ENCODE results near the gene TMEM141.

DNA sequence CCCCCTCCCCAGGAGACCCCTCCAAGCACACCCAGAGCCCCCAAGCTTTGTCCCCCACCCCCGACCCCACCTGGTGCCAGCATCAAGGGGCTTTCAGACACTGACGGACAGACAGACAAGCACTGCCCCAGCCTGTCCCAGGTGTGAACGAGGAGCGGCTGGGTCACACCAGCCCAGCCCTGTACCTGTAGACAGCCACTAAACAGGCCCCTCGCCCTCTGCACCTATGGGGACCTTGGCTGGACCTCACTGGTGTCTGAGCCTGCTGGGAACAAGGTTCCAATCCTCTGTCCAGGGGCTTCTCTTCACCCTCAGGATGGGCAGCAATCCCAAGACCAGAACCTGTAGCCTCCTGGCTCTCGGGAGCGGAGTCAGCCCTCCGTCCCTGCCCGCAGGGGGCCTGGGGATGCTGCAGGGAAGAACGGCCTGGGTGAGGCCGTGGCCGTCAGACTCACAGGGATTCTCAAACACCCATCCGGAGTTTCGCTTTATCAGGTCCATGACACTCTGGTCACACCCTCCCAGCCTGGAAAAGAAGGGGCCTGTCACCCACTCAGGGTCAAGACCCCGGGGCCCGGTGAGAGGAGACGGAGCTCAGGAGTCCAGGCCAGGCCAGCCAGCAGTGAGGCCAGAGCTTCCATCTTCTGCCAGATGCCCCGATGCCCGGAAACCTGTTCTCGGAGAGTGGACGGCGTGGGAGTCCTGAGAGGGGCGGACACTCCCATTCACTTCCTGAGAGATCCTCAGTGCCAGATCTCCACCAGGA, 45.6 kb upstream of the TMEM141 start:
- TF ChIP-seq, protein P1, sequence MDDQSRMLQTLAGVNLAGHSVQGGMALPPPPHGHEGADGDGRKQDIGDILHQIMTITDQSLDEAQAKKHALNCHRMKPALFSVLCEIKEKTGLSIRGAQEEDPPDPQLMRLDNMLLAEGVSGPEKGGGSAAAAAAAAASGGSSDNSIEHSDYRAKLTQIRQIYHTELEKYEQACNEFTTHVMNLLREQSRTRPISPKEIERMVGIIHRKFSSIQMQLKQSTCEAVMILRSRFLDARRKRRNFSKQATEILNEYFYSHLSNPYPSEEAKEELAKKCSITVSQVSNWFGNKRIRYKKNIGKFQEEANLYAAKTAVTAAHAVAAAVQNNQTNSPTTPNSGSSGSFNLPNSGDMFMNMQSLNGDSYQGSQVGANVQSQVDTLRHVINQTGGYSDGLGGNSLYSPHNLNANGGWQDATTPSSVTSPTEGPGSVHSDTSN (IDR thresholded peaks at IDR 0.05): no peak
- TF ChIP-seq, protein P2, sequence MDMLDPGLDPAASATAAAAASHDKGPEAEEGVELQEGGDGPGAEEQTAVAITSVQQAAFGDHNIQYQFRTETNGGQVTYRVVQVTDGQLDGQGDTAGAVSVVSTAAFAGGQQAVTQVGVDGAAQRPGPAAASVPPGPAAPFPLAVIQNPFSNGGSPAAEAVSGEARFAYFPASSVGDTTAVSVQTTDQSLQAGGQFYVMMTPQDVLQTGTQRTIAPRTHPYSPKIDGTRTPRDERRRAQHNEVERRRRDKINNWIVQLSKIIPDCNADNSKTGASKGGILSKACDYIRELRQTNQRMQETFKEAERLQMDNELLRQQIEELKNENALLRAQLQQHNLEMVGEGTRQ (IDR thresholded peaks at IDR 0.05; ENCODE audit: borderline replicate concordance, low read depth, low read length): no peak
- TF ChIP-seq, protein P3, sequence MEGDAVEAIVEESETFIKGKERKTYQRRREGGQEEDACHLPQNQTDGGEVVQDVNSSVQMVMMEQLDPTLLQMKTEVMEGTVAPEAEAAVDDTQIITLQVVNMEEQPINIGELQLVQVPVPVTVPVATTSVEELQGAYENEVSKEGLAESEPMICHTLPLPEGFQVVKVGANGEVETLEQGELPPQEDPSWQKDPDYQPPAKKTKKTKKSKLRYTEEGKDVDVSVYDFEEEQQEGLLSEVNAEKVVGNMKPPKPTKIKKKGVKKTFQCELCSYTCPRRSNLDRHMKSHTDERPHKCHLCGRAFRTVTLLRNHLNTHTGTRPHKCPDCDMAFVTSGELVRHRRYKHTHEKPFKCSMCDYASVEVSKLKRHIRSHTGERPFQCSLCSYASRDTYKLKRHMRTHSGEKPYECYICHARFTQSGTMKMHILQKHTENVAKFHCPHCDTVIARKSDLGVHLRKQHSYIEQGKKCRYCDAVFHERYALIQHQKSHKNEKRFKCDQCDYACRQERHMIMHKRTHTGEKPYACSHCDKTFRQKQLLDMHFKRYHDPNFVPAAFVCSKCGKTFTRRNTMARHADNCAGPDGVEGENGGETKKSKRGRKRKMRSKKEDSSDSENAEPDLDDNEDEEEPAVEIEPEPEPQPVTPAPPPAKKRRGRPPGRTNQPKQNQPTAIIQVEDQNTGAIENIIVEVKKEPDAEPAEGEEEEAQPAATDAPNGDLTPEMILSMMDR (IDR thresholded peaks at IDR 0.05): no peak
- TF ChIP-seq POLR2AphosphoS5 (IDR thresholded peaks at IDR 0.05; ENCODE audit: low read depth, low read length): no peak
- TF ChIP-seq, protein P4, sequence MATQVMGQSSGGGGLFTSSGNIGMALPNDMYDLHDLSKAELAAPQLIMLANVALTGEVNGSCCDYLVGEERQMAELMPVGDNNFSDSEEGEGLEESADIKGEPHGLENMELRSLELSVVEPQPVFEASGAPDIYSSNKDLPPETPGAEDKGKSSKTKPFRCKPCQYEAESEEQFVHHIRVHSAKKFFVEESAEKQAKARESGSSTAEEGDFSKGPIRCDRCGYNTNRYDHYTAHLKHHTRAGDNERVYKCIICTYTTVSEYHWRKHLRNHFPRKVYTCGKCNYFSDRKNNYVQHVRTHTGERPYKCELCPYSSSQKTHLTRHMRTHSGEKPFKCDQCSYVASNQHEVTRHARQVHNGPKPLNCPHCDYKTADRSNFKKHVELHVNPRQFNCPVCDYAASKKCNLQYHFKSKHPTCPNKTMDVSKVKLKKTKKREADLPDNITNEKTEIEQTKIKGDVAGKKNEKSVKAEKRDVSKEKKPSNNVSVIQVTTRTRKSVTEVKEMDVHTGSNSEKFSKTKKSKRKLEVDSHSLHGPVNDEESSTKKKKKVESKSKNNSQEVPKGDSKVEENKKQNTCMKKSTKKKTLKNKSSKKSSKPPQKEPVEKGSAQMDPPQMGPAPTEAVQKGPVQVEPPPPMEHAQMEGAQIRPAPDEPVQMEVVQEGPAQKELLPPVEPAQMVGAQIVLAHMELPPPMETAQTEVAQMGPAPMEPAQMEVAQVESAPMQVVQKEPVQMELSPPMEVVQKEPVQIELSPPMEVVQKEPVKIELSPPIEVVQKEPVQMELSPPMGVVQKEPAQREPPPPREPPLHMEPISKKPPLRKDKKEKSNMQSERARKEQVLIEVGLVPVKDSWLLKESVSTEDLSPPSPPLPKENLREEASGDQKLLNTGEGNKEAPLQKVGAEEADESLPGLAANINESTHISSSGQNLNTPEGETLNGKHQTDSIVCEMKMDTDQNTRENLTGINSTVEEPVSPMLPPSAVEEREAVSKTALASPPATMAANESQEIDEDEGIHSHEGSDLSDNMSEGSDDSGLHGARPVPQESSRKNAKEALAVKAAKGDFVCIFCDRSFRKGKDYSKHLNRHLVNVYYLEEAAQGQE (IDR thresholded peaks at IDR 0.05; ENCODE audit: low read depth, low read length): no peak
- TF ChIP-seq NFIC (IDR thresholded peaks at IDR 0.05; ENCODE audit: borderline replicate concordance): no peak
